Activated CD4-positive, alpha-beta T cell treated with anti-CD3 and anti-CD28 coated beads for 1 hour (primary cell): ENCODE data around the gene KRT16.
A peak's percentile ranks its signal among the peaks of the same experiment; 100 is the strongest.
"Not testable (repeated sequence)": the region's sequence is repeated elsewhere in the genome, so short reads cannot be mapped to it uniquely, and the experiment has no call there.

ENCODE experiments used
- DNase-seq: peaks from one replicate; pipeline ENCODE4 v3.0.0-alpha.2; 2020

Gene KRT16

DNA sequence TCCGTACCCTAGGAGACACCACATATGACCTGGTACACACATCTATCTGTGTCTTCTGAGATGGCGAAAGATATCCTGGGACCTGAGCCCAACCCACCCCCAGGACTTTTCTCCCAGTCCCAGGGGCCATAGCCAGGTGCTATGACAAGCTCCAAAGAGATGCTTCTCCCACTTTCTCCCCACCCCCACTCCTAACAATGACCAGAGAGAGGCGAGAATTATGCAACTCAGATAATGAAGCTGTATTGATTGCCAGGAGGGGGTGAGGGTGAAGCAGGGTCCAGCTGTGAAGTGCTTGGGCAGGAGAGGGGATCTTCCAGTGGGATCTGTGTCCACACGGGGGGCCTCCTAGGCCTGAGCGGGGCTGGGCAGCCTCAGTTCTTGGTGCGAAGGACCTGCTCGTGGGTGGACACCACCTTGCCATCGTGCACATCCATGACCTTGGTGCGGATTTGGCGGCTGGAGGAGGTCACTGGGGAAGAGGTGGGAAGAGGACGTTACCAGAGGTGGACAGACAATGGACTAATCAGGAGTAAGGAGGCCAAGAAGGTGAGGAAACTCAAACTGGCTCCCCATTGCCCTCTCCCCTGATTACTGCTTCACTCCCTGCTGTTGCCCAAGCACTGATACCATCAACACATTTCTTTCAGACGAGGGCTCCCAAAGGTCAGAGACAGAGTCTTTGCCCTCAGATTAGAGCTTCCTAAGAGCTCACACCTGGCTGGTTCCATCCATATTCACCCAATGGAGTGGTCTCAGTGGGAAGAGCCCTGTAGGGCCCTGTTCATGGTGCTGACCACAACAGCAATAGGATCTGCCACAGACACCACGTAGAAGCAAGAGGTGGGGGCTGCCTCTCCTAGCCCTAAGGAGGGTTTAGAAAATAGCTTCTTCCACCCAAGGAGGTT lies 30.3 kb downstream of the KRT16 start:
- not testable (repeated sequence) for DNase-seq

DNA sequence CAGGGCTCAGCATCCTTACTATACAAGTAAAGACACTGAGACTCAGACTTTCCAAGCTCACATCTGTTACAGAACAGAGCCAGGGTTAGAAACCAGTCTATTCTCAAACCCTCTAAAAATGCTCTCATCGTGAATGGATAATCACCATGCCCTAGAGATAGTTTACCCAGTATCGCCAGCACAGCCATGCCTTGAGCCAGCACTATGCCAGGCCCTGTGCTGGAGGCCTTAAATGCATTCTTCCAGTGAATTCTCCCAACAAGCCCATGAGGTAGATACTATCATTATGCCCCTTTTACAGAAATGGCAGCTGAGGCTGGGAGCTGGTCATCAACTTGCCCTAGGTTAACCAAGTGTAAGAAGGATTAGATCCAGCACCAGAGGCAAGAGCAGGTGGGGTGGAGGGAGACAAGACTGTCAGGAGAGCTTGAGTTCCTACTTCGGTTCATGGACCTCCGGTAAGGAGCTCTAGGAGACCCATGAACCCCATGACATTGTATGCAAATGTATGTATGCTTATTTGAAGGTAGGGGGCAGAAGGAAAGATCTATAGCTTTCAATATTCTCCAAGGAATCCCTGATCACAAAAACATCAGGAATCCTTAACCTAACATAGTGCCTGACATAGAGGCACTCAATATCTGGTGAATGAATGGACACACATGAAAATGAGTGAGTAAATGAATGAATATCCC lies 31.1 kb downstream of the KRT16 start:
- DNase-seq = no peak

DNA sequence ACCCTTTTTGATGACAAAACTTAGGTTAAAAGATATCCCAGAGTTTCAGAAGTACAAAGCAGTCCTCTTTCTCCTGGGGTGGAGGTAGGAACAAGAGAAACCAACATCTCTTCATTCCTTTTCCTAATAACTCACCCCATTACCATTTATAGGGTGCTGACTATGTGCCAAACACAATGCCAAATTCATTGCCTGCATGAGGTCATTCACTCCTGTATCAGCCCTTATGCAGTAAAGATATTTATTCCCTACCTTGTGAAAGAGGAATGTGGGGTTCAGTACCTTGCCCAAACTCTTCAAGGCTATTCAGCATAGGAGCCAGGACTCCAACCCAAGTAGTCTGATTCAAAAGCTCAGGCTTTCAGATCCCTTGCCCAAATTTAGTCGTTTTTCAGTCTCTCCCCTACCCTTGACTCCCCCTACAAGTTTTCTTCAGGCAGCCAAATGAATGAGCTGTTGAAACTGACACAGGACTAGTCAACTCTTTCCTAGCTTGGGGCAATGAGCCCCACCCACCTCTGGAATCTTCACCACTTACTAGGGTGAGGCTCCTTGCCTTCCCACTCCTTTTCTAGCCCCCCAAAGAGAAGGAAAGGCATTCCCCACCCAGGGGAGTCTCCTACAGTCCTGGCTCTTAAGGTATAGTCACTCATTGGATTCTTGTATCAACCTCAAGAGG lies 31.7 kb downstream of the KRT16 start:
- DNase-seq = no peak

DNA sequence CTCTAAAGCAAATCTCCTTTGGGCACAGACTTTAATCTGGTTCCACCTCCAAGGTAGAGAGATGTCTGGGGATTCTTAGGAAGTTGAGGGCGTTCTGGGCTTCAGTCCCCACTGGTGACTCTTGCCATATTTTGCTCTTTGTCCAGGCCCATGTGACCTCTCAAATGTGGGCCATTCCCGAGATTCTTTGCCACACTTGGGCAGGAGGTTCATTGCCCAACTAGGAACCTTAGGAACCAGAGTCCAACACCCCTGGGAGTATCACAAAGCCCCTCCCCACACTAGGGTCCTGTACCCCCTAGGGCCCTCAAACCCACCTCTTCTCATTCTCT lies 32.4 kb downstream of the KRT16 start:
- no peak for DNase-seq

DNA sequence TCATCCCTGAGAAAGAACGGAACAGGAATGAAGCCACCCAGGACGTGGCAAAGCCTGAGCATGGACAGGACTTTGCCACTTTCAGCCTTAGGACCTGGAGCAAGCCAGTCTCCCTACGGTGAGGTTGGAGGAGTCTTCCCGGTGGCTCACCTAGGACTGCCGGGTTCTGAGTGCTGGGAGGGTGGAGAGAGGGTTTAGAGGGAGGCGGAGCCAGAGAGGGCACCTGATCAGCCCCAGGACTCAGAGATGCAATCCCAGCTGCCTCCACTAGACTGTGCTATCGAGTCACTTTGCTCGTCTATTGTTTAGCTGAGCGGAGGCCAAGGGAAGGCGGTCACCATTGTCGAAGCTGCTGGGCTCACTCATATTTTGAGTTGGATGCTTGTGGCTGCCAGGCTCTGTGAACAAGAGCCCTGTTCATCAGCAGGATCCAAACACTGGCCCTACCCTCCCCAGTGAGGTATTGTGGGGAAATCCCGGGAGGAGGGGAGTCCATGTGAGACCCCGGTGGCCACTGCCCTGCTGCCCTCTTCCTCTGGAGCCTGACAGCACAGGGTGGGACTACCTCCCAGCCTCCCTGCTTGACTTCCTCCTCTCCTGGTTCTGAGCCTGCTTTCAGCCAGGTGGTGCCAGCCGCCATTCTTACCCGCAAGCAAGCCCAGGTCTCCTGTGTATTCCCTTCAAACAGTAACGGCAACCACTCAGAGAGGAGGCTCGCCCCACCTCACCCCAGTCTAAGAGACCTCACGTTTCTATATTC lies 32.9 kb downstream of the KRT16 start:
- DNase-seq = peak; percentile 15

DNA sequence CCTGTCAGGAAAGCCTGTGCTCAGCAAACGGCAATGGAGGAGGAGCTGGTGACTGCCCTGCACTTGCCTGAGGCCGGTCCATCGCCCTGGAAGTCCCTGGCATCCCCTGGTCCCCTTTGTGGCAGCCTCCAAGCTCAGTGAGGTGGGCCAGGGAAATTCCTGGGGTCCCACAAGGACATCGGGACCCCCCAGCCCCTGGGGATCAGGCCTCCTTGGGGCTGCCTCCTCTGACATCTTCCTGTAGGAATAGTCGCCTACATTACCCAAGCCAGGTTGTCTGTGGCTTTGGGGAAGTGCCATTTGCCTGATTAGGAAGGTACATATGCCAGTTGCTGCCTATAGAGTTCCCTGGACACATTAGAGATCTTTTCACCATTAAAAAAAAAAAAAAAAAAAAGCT lies 33.6 kb downstream of the KRT16 start:
- DNase-seq = no peak

DNA sequence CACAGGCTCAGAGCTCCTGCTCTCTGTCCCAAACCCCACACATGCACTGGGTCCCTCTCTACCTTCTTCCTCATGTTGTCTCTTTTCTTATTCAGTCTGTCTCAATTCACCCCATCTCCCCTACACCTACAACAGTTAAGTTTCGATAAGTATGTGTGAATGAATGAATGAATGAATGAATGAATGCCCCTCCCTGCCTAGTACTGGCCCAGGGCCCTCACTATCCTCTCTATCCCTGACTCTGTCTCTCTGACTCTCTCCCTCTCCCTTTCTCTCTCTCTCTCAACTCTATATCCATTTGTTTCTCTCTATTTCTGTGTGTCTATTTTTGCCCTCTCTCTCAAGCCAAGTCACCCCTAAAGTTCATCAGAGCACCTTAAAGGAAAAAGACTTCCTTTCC lies 34.0 kb downstream of the KRT16 start:
- no peak for DNase-seq

DNA sequence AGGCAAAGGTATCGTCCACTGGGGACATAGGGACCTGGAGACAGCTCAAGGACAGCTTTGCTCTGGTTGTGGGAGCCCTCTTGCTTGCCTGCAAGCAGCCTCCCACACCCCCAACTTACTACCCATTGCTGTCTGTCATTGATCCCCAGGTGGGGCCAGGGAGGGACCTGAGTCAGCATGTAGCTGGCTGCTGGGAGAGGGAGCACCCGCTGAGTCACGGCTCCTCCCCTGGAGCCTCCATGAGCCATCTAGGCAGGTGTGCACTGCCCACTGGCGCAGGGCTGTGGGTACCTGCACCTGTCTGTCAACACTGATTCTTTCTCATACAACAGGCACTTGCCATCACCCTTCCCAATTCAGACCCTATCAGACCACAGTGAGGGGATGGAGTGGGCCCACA lies 35.8 kb downstream of the KRT16 start:
- not testable (repeated sequence) for DNase-seq

DNA sequence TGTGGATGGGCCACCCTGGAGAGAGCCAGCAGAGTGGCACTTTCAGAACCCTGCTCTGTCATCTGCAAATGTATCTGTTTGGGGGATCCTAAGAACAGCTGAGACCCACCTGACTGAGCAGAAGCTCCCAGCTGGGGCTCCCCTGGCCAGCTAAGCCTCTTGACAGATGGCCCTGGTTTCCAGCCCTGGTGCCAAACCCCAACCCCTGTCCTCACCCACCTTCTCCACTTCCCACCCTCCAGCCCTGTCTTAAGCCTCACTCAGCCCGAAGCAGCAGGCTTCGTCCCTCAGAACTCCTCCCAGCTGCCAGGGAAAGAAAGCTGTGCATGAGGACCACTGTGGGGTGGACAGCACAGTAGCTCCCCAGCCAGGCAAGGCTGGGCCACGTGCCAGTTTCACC lies 37.2 kb downstream of the KRT16 start:
- no peak for DNase-seq

DNA sequence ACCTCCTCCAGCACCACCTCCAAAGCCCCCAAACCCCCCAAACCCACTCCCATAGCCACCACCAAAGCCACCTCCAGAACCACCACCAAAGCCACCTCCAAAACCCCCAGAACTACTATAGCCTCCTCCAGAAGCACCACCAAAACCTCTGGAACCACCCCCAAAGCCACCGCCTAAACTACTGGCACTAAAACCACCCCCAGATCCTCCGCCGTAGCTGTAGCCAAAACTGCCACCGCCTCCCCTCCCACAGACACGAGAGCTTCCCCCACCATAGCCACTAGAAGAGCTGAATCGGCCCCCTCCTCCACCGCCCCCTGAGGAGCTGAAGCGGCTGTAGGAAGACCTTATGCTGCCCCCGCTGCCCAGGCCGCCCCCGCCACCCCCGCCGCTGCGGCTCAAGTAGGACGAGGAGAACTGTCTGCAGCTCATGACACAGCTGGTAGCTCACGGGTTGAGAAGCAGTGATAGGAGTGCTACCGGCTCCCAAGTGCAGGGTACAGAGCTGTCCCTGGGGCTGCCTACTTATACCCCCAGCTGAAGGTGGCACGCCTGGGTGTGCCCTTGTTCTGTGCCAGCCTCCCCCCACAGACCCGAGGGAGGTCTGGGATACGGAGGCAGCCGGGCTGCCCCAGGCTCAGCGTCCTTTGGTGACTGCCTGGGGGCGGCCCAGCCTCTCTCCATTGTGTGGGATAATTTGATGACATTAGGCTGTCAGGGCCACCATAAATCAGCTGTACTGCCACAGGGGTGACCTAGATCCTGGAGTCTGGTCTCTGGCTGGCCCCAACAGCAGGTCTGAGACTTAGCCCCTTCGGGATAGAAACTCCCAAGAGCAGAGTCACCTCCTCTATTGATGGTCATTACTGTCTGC lies 40.8 kb downstream of the KRT16 start, which contains the start of gene KRT9:
Gene KRT9 (minus strand): TSS at position 499 of the 874 bp plus-strand sequence. CDS start 67 bp downstream, at position 432.
- no peak for DNase-seq

DNA sequence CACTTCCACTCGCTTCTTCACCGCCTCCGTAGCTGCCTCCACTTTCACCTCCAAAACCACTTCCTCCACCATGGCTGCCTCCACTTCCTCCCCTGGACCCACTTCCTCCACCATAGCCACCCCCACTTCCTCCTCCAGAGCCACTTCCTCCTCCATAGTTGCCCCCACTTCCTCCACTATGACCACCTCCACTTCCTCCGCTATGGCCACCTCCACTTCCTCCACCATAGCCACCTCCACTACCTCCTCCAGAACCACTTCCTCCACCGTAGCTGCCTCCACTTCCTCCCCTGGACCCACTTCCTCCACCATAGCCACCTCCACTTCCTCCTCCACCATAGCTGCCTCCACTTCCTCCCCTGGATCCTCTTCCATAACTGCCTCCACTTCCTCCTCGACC lies 45.2 kb downstream of the KRT16 start:
- no peak for DNase-seq

DNA sequence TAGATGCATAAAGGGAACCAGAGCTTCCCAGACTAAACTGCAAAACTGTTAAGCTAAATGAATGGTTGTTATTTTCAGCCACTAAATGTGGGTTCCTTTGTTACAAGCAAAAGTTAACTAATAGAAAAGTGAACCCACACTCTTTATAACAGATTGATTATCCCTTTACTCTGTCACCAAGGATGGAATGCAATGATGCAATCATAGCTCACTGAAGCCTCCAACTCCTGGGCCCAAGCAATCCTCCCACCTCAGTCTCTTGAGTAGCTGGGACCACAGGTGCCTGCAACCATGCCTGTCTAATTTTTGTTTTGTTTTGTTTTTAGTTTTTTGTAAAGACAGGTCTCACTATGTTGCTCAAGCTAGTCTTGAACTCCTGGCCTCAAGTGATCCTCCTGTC lies 47.2 kb downstream of the KRT16 start:
- no peak for DNase-seq

DNA sequence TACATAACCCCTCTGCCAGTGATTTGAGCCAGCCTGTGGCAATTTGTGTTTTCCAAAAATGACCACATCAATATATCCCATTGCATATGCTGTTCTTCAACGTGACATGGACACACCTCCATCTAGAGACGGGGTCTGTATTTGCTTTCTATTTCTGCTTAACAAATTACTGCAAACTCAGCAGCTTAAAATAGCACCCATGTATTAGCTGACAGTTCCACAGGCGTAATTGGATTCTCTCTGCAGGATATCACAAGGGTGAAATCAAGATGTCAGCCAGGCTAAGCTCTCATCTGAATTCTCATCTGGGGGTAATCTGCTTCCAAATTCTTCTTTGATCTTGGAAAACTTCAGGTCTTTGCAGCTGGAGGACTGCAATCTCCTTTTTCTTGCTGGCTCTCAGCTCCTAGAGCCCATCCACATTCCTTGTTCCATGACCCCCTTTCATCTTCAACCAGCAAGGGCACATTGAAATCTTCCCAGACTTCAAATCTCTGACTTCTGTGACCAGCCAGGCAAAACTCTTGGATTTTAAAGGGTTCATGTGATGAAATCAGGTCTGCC lies 48.9 kb downstream of the KRT16 start:
- no peak for DNase-seq

DNA sequence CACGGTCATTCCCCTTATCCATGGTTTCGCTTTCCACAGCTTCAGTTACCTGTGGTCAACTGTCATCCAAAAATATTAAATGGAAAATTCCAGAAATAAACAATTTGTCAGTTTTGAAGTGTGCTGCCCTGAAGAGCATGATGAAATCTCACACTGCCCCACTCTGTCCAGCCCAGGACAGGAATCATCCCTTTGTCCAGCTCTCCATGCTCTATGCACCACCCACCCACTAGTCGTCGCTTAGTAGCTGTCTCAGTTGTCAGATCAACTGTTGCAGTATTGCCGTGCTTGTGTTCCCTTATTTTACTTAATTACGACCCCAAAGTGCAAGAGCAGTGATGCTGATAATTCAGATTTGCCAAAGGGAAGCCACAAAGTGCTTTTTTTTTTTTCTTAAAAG lies 51.0 kb downstream of the KRT16 start:
- no peak for DNase-seq
